ENCODE data around the gene TOB1. TPM values are rescaled to one million over a fixed set of nuclear protein-coding genes. Genes with fewer than 3 reads are reported as not detected.
A peak's percentile ranks its signal among the peaks of the same experiment; 100 is the strongest.

Gene TOB1
- total and polyA plus RNA-seq, 9 of the 15 experiments (the other 6 are each of a cell fraction or from before 2014, with no cell fraction given) = 4.8 to 63.7 (median 13.2) TPM

DNA sequence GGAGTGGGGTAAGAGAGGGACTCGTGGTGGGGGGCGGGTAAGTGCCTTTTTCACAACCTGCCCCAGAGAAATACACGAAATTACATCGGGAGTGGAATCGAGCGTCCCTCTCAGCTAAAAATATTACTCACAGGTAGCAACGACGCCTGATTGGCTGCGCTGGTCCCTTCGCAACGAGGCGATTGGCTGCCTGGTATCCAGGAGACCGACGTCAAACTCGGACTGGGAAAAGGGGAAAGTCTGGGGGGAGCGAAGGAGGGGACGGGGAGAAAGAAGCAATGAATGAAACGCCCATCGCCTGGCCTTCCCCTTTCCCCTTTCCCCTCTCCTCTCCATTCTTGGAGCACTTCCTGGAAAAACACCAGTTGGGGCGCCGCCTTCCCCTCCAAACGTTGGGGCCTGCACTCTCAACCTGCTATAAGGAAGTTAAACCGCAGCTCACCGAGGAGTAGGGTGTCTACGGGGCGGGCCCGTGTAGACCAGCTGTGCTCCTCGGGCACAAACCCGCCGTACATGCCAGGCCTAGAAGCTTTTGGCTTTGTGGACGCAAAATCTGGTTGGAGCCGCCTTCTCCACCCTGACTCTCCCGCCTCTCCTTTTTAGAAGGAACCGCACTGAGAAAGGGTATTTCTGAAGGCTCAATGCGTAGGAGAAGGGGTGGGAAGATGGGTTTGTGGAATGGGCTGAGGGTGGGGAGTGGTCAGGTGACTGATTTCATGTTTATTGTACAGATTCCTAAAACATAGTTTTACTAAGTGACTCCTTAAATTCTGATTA lies 1.4 kb upstream of the TOB1 start (continued):
- TF ChIP-seq, protein P1, sequence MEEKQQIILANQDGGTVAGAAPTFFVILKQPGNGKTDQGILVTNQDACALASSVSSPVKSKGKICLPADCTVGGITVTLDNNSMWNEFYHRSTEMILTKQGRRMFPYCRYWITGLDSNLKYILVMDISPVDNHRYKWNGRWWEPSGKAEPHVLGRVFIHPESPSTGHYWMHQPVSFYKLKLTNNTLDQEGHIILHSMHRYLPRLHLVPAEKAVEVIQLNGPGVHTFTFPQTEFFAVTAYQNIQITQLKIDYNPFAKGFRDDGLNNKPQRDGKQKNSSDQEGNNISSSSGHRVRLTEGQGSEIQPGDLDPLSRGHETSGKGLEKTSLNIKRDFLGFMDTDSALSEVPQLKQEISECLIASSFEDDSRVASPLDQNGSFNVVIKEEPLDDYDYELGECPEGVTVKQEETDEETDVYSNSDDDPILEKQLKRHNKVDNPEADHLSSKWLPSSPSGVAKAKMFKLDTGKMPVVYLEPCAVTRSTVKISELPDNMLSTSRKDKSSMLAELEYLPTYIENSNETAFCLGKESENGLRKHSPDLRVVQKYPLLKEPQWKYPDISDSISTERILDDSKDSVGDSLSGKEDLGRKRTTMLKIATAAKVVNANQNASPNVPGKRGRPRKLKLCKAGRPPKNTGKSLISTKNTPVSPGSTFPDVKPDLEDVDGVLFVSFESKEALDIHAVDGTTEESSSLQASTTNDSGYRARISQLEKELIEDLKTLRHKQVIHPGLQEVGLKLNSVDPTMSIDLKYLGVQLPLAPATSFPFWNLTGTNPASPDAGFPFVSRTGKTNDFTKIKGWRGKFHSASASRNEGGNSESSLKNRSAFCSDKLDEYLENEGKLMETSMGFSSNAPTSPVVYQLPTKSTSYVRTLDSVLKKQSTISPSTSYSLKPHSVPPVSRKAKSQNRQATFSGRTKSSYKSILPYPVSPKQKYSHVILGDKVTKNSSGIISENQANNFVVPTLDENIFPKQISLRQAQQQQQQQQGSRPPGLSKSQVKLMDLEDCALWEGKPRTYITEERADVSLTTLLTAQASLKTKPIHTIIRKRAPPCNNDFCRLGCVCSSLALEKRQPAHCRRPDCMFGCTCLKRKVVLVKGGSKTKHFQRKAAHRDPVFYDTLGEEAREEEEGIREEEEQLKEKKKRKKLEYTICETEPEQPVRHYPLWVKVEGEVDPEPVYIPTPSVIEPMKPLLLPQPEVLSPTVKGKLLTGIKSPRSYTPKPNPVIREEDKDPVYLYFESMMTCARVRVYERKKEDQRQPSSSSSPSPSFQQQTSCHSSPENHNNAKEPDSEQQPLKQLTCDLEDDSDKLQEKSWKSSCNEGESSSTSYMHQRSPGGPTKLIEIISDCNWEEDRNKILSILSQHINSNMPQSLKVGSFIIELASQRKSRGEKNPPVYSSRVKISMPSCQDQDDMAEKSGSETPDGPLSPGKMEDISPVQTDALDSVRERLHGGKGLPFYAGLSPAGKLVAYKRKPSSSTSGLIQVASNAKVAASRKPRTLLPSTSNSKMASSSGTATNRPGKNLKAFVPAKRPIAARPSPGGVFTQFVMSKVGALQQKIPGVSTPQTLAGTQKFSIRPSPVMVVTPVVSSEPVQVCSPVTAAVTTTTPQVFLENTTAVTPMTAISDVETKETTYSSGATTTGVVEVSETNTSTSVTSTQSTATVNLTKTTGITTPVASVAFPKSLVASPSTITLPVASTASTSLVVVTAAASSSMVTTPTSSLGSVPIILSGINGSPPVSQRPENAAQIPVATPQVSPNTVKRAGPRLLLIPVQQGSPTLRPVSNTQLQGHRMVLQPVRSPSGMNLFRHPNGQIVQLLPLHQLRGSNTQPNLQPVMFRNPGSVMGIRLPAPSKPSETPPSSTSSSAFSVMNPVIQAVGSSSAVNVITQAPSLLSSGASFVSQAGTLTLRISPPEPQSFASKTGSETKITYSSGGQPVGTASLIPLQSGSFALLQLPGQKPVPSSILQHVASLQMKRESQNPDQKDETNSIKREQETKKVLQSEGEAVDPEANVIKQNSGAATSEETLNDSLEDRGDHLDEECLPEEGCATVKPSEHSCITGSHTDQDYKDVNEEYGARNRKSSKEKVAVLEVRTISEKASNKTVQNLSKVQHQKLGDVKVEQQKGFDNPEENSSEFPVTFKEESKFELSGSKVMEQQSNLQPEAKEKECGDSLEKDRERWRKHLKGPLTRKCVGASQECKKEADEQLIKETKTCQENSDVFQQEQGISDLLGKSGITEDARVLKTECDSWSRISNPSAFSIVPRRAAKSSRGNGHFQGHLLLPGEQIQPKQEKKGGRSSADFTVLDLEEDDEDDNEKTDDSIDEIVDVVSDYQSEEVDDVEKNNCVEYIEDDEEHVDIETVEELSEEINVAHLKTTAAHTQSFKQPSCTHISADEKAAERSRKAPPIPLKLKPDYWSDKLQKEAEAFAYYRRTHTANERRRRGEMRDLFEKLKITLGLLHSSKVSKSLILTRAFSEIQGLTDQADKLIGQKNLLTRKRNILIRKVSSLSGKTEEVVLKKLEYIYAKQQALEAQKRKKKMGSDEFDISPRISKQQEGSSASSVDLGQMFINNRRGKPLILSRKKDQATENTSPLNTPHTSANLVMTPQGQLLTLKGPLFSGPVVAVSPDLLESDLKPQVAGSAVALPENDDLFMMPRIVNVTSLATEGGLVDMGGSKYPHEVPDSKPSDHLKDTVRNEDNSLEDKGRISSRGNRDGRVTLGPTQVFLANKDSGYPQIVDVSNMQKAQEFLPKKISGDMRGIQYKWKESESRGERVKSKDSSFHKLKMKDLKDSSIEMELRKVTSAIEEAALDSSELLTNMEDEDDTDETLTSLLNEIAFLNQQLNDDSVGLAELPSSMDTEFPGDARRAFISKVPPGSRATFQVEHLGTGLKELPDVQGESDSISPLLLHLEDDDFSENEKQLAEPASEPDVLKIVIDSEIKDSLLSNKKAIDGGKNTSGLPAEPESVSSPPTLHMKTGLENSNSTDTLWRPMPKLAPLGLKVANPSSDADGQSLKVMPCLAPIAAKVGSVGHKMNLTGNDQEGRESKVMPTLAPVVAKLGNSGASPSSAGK (IDR thresholded peaks at IDR 0.05) = peak; percentile 89
- TF ChIP-seq, protein P2, sequence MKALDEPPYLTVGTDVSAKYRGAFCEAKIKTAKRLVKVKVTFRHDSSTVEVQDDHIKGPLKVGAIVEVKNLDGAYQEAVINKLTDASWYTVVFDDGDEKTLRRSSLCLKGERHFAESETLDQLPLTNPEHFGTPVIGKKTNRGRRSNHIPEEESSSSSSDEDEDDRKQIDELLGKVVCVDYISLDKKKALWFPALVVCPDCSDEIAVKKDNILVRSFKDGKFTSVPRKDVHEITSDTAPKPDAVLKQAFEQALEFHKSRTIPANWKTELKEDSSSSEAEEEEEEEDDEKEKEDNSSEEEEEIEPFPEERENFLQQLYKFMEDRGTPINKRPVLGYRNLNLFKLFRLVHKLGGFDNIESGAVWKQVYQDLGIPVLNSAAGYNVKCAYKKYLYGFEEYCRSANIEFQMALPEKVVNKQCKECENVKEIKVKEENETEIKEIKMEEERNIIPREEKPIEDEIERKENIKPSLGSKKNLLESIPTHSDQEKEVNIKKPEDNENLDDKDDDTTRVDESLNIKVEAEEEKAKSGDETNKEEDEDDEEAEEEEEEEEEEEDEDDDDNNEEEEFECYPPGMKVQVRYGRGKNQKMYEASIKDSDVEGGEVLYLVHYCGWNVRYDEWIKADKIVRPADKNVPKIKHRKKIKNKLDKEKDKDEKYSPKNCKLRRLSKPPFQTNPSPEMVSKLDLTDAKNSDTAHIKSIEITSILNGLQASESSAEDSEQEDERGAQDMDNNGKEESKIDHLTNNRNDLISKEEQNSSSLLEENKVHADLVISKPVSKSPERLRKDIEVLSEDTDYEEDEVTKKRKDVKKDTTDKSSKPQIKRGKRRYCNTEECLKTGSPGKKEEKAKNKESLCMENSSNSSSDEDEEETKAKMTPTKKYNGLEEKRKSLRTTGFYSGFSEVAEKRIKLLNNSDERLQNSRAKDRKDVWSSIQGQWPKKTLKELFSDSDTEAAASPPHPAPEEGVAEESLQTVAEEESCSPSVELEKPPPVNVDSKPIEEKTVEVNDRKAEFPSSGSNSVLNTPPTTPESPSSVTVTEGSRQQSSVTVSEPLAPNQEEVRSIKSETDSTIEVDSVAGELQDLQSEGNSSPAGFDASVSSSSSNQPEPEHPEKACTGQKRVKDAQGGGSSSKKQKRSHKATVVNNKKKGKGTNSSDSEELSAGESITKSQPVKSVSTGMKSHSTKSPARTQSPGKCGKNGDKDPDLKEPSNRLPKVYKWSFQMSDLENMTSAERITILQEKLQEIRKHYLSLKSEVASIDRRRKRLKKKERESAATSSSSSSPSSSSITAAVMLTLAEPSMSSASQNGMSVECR (CRISPR knock-in tag; IDR thresholded peaks at IDR 0.05) = 0 out of 2 replicates have a peak, but pooled peaks have one; percentile 18
- TF ChIP-seq MYC (IDR thresholded peaks at IDR 0.05; ENCODE audit: low read depth, low read length) (no peak), MYC (CRISPR knock-in tag; IDR thresholded peaks at IDR 0.05; ENCODE audit: borderline replicate concordance, low read depth) (no peak), ERF (CRISPR knock-in tag; IDR thresholded peaks at IDR 0.05) (0 out of 2 replicates have a peak, but pooled peaks have one; percentile 19), GABPA (tag; conservative IDR thresholded peaks at IDR 0.05; ENCODE audit: low read depth) (peak; percentile 14; the same call in 1 of the 2 replicates), HOXB6 (CRISPR knock-in tag; IDR thresholded peaks at IDR 0.05; ENCODE audit: borderline replicate concordance) (no peak), BDP1 (IDR thresholded peaks at IDR 0.05; ENCODE audit: insufficient read depth, insufficient read length) (no peak)
- TF ChIP-seq, protein P3, sequence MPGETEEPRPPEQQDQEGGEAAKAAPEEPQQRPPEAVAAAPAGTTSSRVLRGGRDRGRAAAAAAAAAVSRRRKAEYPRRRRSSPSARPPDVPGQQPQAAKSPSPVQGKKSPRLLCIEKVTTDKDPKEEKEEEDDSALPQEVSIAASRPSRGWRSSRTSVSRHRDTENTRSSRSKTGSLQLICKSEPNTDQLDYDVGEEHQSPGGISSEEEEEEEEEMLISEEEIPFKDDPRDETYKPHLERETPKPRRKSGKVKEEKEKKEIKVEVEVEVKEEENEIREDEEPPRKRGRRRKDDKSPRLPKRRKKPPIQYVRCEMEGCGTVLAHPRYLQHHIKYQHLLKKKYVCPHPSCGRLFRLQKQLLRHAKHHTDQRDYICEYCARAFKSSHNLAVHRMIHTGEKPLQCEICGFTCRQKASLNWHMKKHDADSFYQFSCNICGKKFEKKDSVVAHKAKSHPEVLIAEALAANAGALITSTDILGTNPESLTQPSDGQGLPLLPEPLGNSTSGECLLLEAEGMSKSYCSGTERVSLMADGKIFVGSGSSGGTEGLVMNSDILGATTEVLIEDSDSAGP (CRISPR knock-in tag; IDR thresholded peaks at IDR 0.05) = no peak

All from K562 (cell line).